ENCODE measurements around the gene ZNF622.

- TF ChIP-seq CTCF (conservative IDR thresholded peaks at IDR 0.05; ENCODE audit: low read length) (no peak), EZH2phosphoT487 (IDR thresholded peaks at IDR 0.05; ENCODE audit: borderline replicate concordance) (no peak)
Measured at GRCh38 chr5:16461782-16462181, 3.8 kb downstream of the ZNF622 start.
